Suprapubic skin (tissue), 4 donors: Measurements from ENCODE around the gene GRIP2. TPM values are rescaled to one million over a fixed set of nuclear protein-coding genes. Genes with fewer than 3 reads are reported as not detected.

Source experiments
- DNase-seq, 2 donors: peaks; one replicate each; pipeline ENCODE4 v3.0.0-alpha.2; 2019; ENCODE audit warnings: low spot score in 2 of 2
- H3K27ac ChIP-seq: fragments of 200-600 bp; sonication (generic); one replicate; pipeline ENCODE4 v1.5.1; 2019
- H3K27me3 ChIP-seq: fragments of 200-600 bp; sonication (generic); one replicate; pipeline ENCODE4 v1.5.1; 2019
- H3K36me3 ChIP-seq: fragments of 200-600 bp; sonication (generic); one replicate; pipeline ENCODE4 v1.5.1; 2019
- H3K4me1 ChIP-seq: fragments of 200-600 bp; sonication (generic); one replicate; pipeline ENCODE4 v1.5.1; 2019
- H3K4me3 ChIP-seq: fragments of 200-600 bp; sonication (generic); one replicate; pipeline ENCODE4 v1.5.1; 2019; ENCODE audit warnings: mild to moderate bottlenecking
- H3K9me3 ChIP-seq: fragments of 200-600 bp; sonication (generic); one replicate; pipeline ENCODE4 v1.5.1; 2019
- CTCF ChIP-seq, 2 donors: fragments of 200-600 bp in 1 of 2; fragments of 450-650 bp in 1 of 2; sonication (generic) in 1 of 2; IDR thresholded peaks; one replicate each; pipeline ENCODE4 v1.5.1; 2016 to 2019; ENCODE audit warnings: antibody characterized with exemption in 2 of 2, mild to moderate bottlenecking in 1 of 2, moderate library complexity in 1 of 2
- EP300 ChIP-seq: sonication (generic); formaldehyde crosslinking; IDR thresholded peaks from one replicate; pipeline ENCODE4 v1.6.1; 2017; ENCODE audit warnings: antibody characterized with exemption
- POLR2A ChIP-seq, 2 donors: fragments of 450-650 bp; IDR thresholded peaks; one replicate each; pipeline ENCODE4 v1.6.1; 2017; ENCODE audit warnings: antibody characterized with exemption in 2 of 2, mild to moderate bottlenecking in 2 of 2, moderate library complexity in 2 of 2
- POLR2AphosphoS5 ChIP-seq, 3 donors: sonication (generic); formaldehyde crosslinking; IDR thresholded peaks; one replicate each; pipeline ENCODE4 v1.6.1; 2017; ENCODE audit warnings: antibody characterized with exemption in 3 of 3
- WGBS: methylation state at CpG from one replicate; pipeline ENCODE4 v1.1.5; 2018; 5-methylcytosine and 5-hydroxymethylcytosine counted together
- total RNA-seq, 4 donors: library from RNA; depleted of rRNA; stranded (reverse); fragments of >200 nt; gene quantifications; one replicate each; pipeline ENCODE4 v1.1.0, GENCODE V29; 2016

Gene GRIP2
- total RNA-seq, 4 donors from 2014 or later = 0.65 to 5.8 (median 3.0) TPM

GRCh38 chr3:14467814-14468620, 72.1 kb downstream of the GRIP2 start:
- Histone ChIP-seq H3K4me1 (no peaks in the 10 kb centered on the region), H3K36me3 (peaks cover 91% of the 10 kb centered on the region), H3K9me3 (no peaks in the 10 kb centered on the region), H3K27me3 (no peaks in the 10 kb centered on the region), H3K27ac (no peak overlapping the region), H3K4me3 (no peak overlapping the region)
- 63% methylated on average over 15 of the region's 15 CpGs for WGBS
- TF ChIP-seq EP300 (no peak), CTCF (IDR thresholded peaks at IDR 0.05) (peak; percentile 82 to 91), POLR2AphosphoS5 (IDR thresholded peaks at IDR 0.05) (no peak), POLR2A (IDR thresholded peaks at IDR 0.05) (no peak)
- no peak for DNase-seq

GRCh38 chr3:14466179-14466903, 73.8 kb downstream of the GRIP2 start:
- Histone ChIP-seq H3K27me3 (no peaks in the 10 kb centered on the region), H3K4me1 (peaks cover 1% of the 10 kb centered on the region), H3K36me3 (peaks cover 82% of the 10 kb centered on the region), H3K4me3 (no peak overlapping the region), H3K9me3 (no peaks in the 10 kb centered on the region), H3K27ac (no peak overlapping the region)
- DNase-seq = no peak
- TF ChIP-seq POLR2A (IDR thresholded peaks at IDR 0.05) (no peak), POLR2AphosphoS5 (IDR thresholded peaks at IDR 0.05) (no peak), EP300 (no peak), CTCF (IDR thresholded peaks at IDR 0.05) (no peak)
- WGBS = 93% methylated on average over 11 of the region's 23 CpGs

GRCh38 chr3:14465425-14465824, 74.7 kb downstream of the GRIP2 start:
- H3K36me3 ChIP-seq = peaks cover 78% of the 10 kb centered on the region
- TF ChIP-seq EP300 (no peak), POLR2A (IDR thresholded peaks at IDR 0.05) (no peak), POLR2AphosphoS5 (IDR thresholded peaks at IDR 0.05) (no peak), CTCF (IDR thresholded peaks at IDR 0.05) (no peak)
- H3K27ac ChIP-seq = no peak overlapping the region
- H3K9me3 ChIP-seq = no peaks in the 10 kb centered on the region
- DNase-seq = no peak
- no peaks in the 10 kb centered on the region for H3K27me3 ChIP-seq
- WGBS = 92% methylated on average over 3 of the region's 3 CpGs
- H3K4me3 ChIP-seq = no peak overlapping the region
- H3K4me1 ChIP-seq = peaks cover 10% of the 10 kb centered on the region

- 95% methylated on average over 4 of the region's 4 CpGs for WGBS
- no peak for DNase-seq
- no peak overlapping the region for H3K4me3 ChIP-seq
- no peaks in the 10 kb centered on the region for H3K9me3 ChIP-seq
- H3K36me3 ChIP-seq = peaks cover 69% of the 10 kb centered on the region
- no peaks in the 10 kb centered on the region for H3K27me3 ChIP-seq
- no peak overlapping the region for H3K27ac ChIP-seq
- H3K4me1 ChIP-seq = peaks cover 12% of the 10 kb centered on the region
- TF ChIP-seq CTCF (IDR thresholded peaks at IDR 0.05) (no peak), POLR2A (IDR thresholded peaks at IDR 0.05) (no peak), EP300 (no peak), POLR2AphosphoS5 (IDR thresholded peaks at IDR 0.05) (no peak)
These were observed 75.6 kb downstream of the GRIP2 start for GRCh38 chr3:14464521-14464920.

- no peak for TF ChIP-seq CTCF (IDR thresholded peaks at IDR 0.05)
- TF ChIP-seq POLR2A (IDR thresholded peaks at IDR 0.05) = no peak
- TF ChIP-seq EP300 = no peak
- TF ChIP-seq POLR2AphosphoS5 (IDR thresholded peaks at IDR 0.05) = no peak
- Histone ChIP-seq H3K27me3 (no peaks in the 10 kb centered on the region), H3K4me3 (no peak overlapping the region), H3K27ac (no peak overlapping the region), H3K4me1 (peaks cover 12% of the 10 kb centered on the region), H3K36me3 (peaks cover 65% of the 10 kb centered on the region), H3K9me3 (no peaks in the 10 kb centered on the region)
- no peak for DNase-seq
- 83% methylated on average over 3 of the region's 5 CpGs for WGBS
These were observed 76.0 kb downstream of the GRIP2 start for GRCh38 chr3:14464141-14464465.
